Activated CD4-positive, alpha-beta T cell treated with anti-CD3 and anti-CD28 coated beads for 24 hours (primary cell): ENCODE data around the gene MAST2.
"Not testable (repeated sequence)": the region's sequence is repeated elsewhere in the genome, so short reads cannot be mapped to it uniquely, and the experiment has no call there.

Experiments
- DNase-seq, 2 donors: peaks; one replicate each; pipeline ENCODE4 v3.0.0-alpha.2; 2020; ENCODE audit warnings: low read depth in 2 of 2

MAST2 gene

GRCh38 chr1:45894331-45894730 is 90.9 kb downstream of the MAST2 start:
- DNase-seq, result no peak

GRCh38 chr1:45894921-45895320 is 91.5 kb downstream of the MAST2 start:
- no peak for DNase-seq

DNA sequence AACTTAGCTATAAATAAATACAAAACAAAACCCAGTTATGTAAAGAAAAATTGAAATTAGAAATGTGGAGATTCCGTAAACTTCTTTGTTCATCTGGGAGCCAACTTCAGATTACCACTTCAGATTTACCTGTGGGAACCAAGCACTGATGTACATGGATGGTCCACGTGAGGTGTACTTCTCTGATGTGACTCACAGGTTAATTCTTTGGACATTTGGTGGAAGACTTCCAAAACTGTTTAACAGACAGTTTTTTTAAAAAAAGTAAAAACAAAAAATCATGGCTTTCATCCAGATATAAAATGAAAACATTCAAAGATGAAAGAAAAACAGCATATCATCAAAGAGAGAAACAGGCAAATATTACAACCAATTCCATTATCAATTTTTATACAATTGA is 92.0 kb downstream of the MAST2 start:
- no peak for DNase-seq

GRCh38 chr1:45906883-45907282 is 103.5 kb downstream of the MAST2 start:
- DNase-seq, result no peak

GRCh38 chr1:45908611-45909140 is 105.3 kb downstream of the MAST2 start:
- DNase-seq, result no peak

GRCh38 chr1:45911634-45912033 is 108.2 kb downstream of the MAST2 start:
- DNase-seq, result no peak

DNA sequence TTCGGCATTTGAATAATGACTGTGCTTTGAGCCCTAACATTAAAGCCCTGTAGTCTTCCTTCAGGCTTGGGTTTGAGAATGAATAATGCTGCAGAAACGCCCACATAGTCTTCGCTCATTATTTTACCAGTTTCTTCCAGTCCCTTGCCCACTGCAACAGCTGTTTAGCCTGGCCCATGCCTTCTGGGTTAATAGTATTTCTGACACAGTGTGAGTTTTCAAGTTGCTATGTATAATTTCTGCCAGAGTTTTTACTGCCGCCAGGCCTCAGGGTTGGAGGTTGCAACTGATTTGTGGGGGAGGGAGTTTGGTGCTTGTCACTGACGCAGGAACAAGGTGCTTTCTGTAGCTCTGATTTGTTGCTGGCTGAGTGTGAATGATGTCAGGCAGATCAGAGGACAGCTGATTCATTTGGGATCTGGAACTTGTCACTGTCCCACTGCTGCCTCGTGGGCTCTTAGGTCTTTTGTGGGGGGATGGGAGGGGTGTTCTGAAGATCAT is 109.8 kb downstream of the MAST2 start:
- DNase-seq, result no peak

GRCh38 chr1:45913731-45914501 is 110.5 kb downstream of the MAST2 start:
- no peak for DNase-seq

- no peak for DNase-seq
Measured at GRCh38 chr1:45914836-45915235, 111.4 kb downstream of the MAST2 start.

- no peak for DNase-seq
Measured at GRCh38 chr1:45922374-45922773, 119.0 kb downstream of the MAST2 start.

DNA sequence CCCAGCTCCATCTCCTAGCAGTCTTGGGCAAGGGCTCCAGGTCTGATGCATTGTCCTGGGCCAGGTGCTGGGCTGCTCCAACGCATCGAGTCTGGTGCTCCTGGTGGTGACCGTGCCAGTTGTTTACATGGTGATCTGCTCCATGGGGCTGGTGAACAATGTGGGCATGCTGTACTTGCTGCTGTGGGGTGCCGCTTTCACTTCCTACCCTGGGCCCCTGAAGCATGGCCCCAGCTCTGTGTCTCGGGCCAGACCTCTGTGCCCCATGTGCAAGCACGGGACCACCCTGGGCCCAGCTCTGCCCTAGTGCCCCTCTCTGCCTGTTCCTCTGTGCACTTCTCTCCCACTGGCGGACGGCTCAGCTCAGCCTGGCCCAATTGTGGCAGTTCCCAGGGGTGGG is 119.4 kb downstream of the MAST2 start:
- no peak for DNase-seq

GRCh38 chr1:45923343-45923742 is 119.9 kb downstream of the MAST2 start:
- DNase-seq, result no peak

DNA sequence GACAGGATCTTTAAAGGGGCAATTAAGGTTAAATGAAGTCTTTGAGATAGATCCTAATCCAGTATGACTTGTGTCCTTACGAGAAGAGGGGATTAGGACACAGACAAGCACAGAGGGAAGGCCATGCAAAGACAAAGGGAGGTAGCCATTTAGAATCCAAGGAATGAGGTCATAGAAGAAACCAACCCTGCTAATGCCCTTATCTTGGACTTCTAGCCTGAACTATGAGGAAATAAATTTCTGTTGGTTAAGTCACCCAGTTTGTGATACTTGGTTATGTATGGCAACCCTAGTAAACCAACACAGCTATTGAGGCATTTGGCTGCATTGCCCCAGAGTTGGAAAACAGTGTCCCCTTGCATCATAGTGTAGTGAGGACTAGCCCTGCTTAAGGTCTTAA is 121.3 kb downstream of the MAST2 start:
- DNase-seq, result no peak

GRCh38 chr1:45925728-45926287 is 122.4 kb downstream of the MAST2 start:
- DNase-seq, result no peak

GRCh38 chr1:45926330-45926729 is 122.9 kb downstream of the MAST2 start:
- no peak for DNase-seq

GRCh38 chr1:45927231-45927915 is 124.0 kb downstream of the MAST2 start:
- DNase-seq, result not testable (repeated sequence)

DNA sequence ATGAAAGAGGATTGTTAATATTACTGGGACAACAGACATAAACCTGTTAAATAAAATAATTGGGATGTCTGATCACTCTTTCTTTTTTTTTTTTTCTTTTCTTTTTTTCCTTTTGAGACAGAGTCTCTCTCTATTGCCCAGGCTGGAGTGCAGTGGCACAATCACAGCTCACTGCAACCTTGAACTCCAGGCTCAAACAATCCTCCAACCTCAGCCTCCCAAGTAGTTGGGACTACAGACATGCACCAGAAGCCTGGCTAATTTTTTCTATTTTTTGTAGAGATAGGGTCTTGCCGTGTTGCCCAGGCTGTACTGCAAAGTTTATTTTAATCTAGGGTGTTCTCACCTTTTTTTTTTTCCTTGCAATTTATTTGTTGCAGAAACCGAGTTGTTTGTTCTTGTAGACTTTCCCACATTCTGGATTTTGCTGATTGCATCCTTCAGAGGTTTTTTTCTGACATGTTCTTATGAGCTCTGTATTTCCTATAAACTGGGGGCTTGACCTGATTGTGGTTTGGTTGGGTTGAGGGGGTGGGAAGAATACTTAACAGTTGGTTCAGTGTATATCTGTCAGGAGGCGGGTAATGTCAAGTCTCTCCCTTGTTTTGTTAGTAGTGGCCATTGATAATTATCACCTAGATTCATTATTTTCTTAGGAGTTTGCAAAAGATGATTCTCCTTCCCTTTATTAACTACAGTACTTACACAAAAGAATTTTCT is 125.2 kb downstream of the MAST2 start:
- no peak for DNase-seq

GRCh38 chr1:45929257-45929687 is 125.9 kb downstream of the MAST2 start:
- no peak for DNase-seq

DNA sequence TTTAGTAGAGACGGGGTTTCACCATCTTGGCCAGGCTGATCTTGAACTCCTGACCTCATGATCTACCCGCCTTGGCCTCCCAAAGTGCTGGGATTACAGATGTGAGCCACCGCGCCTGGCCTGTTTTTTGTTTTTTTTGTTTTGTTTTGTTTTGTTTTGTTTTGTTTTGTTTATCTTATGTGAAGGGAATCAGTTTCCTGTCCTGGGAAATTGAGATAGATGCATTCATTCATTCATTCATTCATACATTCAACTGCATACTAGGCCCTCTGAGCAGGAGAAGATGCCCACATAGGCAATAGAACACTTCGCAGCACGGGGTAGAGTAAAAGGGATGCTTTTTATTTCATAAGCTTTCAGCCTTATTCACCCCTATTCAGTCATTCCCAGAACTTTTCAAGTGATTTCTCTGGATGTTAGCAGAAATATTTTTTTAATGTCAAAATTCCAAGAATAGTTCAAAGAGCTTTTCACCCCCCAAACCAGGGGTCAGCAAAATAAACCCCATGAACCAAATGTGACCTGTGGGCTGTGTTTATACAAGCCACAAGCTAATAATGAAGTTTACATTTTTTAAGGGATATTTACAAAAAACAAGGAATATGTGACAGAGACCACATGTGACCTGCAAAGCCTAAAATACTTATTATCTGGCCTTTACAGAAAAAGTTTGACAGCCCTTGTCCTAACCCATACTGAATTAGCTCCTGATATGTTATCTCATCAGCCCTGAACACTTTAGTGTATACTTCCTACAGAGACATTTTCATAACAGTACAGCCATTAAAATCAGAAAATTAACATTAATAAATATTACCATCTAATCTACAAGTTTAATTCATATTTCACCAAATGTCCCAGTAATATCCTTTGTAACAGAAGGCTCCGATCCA is 127.1 kb downstream of the MAST2 start:
- DNase-seq, result no peak

DNA sequence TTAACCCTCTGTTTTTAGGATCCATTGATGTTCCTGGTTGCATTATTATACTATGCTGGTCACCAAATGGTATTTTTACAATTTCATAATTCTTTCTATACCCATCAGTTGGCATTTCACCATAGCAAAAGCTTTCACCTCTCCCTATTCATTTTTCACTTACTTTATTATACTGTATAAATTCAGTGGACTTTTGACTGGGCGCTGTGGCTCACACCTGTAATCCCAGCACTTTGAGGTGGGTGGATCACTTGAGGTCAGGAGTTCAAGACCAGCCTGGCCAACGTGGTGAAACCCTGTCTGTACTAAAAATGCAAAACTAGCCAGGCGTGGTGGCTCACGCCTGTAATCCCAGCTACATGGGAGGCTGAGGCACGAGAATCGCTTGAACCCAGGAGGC is 128.8 kb downstream of the MAST2 start:
- DNase-seq, result not testable (repeated sequence)

GRCh38 chr1:45934947-45935346 is 131.5 kb downstream of the MAST2 start:
- no peak for DNase-seq
